OCI-LY1 (cell line): ENCODE measurements around the gene GPX7.

ENCODE experiments used
- H2AFZ ChIP-seq: fragments of 200-600 bp; sonication (generic), shearing (Covaris generic); 2 replicates; pipeline ENCODE4 v1.6.0; 2014; ENCODE audit warnings: antibody characterized with exemption, mild to moderate bottlenecking, low read length
- H3F3A ChIP-seq: fragments of 200-600 bp; sonication (generic), shearing (Covaris generic); 2 replicates; pipeline ENCODE4 v1.6.0; 2014; ENCODE audit warnings: mild to moderate bottlenecking, antibody characterized with exemption, low read length, moderate library complexity; ENCODE audit not compliant: insufficient read depth
- H3K27ac ChIP-seq: fragments of 200-600 bp; sonication (generic); 2 replicates; pipeline ENCODE4 v1.5.1; 2014; ENCODE audit warnings: low read length, mixed run types, mild to moderate bottlenecking, low read depth; ENCODE audit not compliant: poor library complexity, severe bottlenecking
- H3K27me3 ChIP-seq: fragments of 200-600 bp; sonication (generic); 2 replicates; pipeline ENCODE4 v1.6.0; 2014; ENCODE audit warnings: antibody characterized with exemption, mild to moderate bottlenecking, low read length, moderate library complexity; ENCODE audit not compliant: insufficient read depth
- H3K36me3 ChIP-seq: fragments of 200-600 bp; sonication (generic); 2 replicates; pipeline ENCODE4 v1.6.1; 2014; ENCODE audit warnings: mild to moderate bottlenecking, antibody characterized with exemption, low read length, moderate library complexity, mixed read lengths; ENCODE audit not compliant: insufficient read depth
- H3K4me1 ChIP-seq: fragments of 200-600 bp; sonication (generic); 2 replicates; pipeline ENCODE4 v1.5.1; 2014; ENCODE audit warnings: mild to moderate bottlenecking, low read length, moderate library complexity; ENCODE audit not compliant: insufficient read depth, severe bottlenecking
- H3K4me2 ChIP-seq: fragments of 200-600 bp; sonication (generic), shearing (Covaris generic); 2 replicates; pipeline ENCODE4 v1.6.1; 2014; ENCODE audit warnings: low read length
- H3K4me3 ChIP-seq: fragments of 200-600 bp; sonication (generic); 2 replicates; pipeline ENCODE4 v1.5.1; 2014; ENCODE audit warnings: low read length, low read depth, mild to moderate bottlenecking, mixed read lengths; ENCODE audit not compliant: poor library complexity, severe bottlenecking
- H3K79me2 ChIP-seq: fragments of 200-600 bp; shearing (Covaris generic); 2 replicates; pipeline ENCODE4 v1.6.1; 2016; ENCODE audit warnings: mixed run types, low read length, mixed read lengths; ENCODE audit not compliant: insufficient read depth
- H3K9ac ChIP-seq: fragments of 200-600 bp; sonication (generic), shearing (Covaris generic); 2 replicates; pipeline ENCODE4 v1.6.1; 2014; ENCODE audit warnings: mild to moderate bottlenecking, low read length, mixed read lengths
- H3K9me2 ChIP-seq: fragments of 200-600 bp; sonication (generic), shearing (Covaris generic); 2 replicates; pipeline ENCODE4 v1.6.1; 2014; ENCODE audit warnings: low read depth, mild to moderate bottlenecking, low read length, mixed read lengths
- H3K9me3 ChIP-seq: fragments of 200-600 bp; shearing (Covaris generic); 2 replicates; pipeline ENCODE4 v1.6.1; 2014; ENCODE audit warnings: low read length, mixed read lengths
- H4K20me1 ChIP-seq: fragments of 200-600 bp; sonication (generic), shearing (Covaris generic); 2 replicates; pipeline ENCODE4 v1.6.0; 2016; ENCODE audit warnings: mild to moderate bottlenecking, low read length; ENCODE audit not compliant: insufficient read depth
- CTCF ChIP-seq: fragments of 200-600 bp; sonication (generic), shearing (Covaris generic); IDR thresholded peaks from 2 replicates; pipeline ENCODE4 v1.5.1; 2017; ENCODE audit warnings: mild to moderate bottlenecking, antibody characterized with exemption, low read length, moderate library complexity, mixed read lengths
- EZH2 ChIP-seq: fragments of 200-600 bp; sonication (generic), shearing (Covaris generic); IDR thresholded peaks from 2 replicates; pipeline ENCODE4 v1.8.0; 2017; ENCODE audit warnings: borderline replicate concordance, mixed run types, mild to moderate bottlenecking, antibody characterized with exemption, low read length, moderate library complexity, mixed read lengths

GPX7 gene

DNA sequence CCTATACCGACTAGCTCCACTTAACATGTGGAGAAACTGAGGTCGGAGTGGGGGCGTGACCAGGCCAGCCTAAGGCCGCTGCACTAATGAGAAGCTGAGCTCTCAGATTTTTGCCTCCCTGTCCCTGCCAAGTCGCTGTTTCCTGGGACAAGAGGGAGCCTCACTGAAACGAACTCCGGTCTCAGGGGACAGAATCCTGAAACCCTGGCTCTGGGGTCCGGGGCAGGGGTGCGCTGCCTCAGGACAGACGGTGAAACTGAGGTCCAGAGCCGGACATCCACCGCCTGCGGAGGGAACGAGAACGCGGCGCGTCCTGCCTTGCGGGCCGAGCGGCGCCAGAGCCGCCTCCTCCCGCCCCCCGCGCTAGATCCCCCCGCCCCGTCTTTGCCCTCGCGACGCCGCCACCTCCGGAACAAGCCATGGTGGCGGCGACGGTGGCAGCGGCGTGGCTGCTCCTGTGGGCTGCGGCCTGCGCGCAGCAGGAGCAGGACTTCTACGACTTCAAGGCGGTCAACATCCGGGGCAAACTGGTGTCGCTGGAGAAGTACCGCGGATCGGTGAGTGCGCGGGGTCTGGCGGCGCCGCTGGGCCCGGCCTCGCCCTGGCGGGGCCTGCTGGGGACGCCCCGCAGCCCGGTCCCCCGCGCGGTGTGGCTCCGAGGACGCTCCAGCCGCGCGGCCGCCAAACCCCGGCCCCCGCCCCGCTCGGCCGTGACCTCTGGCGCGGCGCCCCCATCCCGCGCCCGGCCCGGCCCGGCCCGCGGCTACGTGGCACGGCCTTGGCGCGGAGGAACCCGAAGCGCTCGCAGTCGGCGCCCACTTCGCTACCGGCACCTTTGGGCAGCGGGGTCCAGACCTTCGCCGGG lies at the start of gene GPX7:
GPX7 (plus strand) TSS at position 381 of the 865 bp plus-strand sequence; CDS start at position 420, 39 bp downstream.
- H3K27ac ChIP-seq = peak within 1 kb of the TSS; percentile 55
- H3K36me3 ChIP-seq = peaks cover 8% of the 10 kb centered on the region; the same call in 1 of the 2 replicates
- peak within 1 kb of the TSS; percentile 67 for H2AFZ ChIP-seq
- H4K20me1 ChIP-seq = no peaks in the 10 kb centered on the region
- peak within 1 kb of the TSS; percentile 77 for H3K4me2 ChIP-seq
- H3K9me2 ChIP-seq = no peaks in the 10 kb centered on the region
- no peaks in the 10 kb centered on the region for H3F3A ChIP-seq
- no peak for TF ChIP-seq EZH2
- no peak for TF ChIP-seq CTCF
- H3K27me3 ChIP-seq = no peaks in the 10 kb centered on the region
- H3K9ac ChIP-seq = peak within 1 kb of the TSS; percentile 73
- no peaks in the 10 kb centered on the region for H3K79me2 ChIP-seq
- no peaks in the 10 kb centered on the region for H3K9me3 ChIP-seq
- peaks cover 42% of the 10 kb centered on the region for H3K4me1 ChIP-seq
- H3K4me3 ChIP-seq = peak within 1 kb of the TSS; percentile 65

DNA sequence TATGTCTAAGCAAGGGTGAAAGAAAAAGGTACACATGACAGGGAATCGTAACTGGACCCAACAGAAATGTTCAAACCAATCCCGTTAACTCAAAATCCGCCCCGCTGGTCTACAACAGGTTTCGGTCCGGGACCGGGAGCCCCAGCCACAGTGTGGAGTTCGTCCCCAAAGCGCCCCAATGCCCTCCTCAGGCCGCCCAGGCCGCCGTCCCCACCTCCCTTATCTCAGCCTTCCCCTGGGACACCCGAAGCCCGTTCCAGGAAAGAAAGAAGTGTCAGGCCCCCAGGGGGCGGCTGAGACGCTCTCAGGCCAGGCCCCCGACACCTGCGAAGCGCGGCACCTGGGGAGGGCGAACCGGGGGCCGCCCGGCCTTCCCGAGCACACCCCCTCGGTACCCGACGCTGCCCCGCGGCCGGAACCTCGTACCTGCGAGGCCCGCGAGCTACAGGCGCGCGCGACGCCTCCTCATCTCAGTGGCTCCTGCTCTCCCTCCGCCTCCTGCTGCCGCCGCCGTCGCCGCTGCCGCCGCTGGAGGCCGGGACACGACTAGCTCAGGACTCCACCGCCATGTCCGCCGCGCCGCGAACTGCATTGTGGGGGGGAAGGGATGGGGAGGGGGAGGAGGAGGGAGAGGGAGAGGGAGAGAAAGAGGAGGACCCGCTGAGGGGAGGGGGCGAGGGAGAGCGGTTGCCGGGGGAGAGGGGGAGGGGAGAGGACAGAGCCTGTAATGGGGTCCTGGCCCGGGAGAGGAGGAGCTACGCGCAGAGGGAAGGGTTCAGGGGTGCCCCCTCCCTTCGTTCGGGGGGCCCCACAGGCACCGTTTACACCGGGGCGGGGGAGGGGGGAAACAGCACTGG lies 49.4 kb upstream of the GPX7 start, which contains the start of gene TUT4:
TUT4 (minus strand) TSS at position 588 of the 857 bp plus-strand sequence. CDS start 26,812 bp downstream, outside the sequence.
- H3K9me2 ChIP-seq = no peaks in the 10 kb centered on the region
- H4K20me1 ChIP-seq = no peaks in the 10 kb centered on the region
- H3K4me1 ChIP-seq = peaks cover 36% of the 10 kb centered on the region
- peak within 1 kb of the TSS; percentile 81 for H3K9ac ChIP-seq
- H3K79me2 ChIP-seq = peaks cover 43% of the 10 kb centered on the region
- 0 out of 2 replicates have a peak, but pooled peaks cover 10% of the 10 kb centered on the region for H3F3A ChIP-seq
- no peaks in the 10 kb centered on the region for H3K36me3 ChIP-seq
- peak within 1 kb of the TSS; percentile 87 for H3K27ac ChIP-seq
- H3K27me3 ChIP-seq = no peaks in the 10 kb centered on the region
- H3K4me2 ChIP-seq = peak within 1 kb of the TSS; percentile 99
- peak within 1 kb of the TSS; percentile 82 for H3K4me3 ChIP-seq
- no peak within 1 kb of the TSS for H2AFZ ChIP-seq
- H3K9me3 ChIP-seq = no peaks in the 10 kb centered on the region
- peak; percentile 24; the same call in 1 of the 2 replicates for TF ChIP-seq CTCF
- no peak for TF ChIP-seq EZH2
